DLD1 (cell line): ENCODE measurements around the gene CILP2.

Experiments used
- in situ Hi-C: cut with HindIII; loops from 2 replicates; pipeline ENCODE4 v1.10.0; 2017; ENCODE audit warnings: low sequenced_read_pairs

CILP2 gene

GRCh38 chr19:19529783-19530422 lies 8.2 kb upstream of the CILP2 start:
- in situ Hi-C loops: no loop called here

GRCh38 chr19:19530423-19530804 lies 7.7 kb upstream of the CILP2 start:
- in situ Hi-C loops: no loop called here

GRCh38 chr19:19530889-19531288 lies 7.2 kb upstream of the CILP2 start:
- in situ Hi-C loops: no loop called here

- in situ Hi-C loops: no loop called here
Observed at GRCh38 chr19:19531951-19532805, 5.9 kb upstream of the CILP2 start.

- in situ Hi-C loops: no loop called here
Observed at GRCh38 chr19:19532806-19533701, 5.0 kb upstream of the CILP2 start.

- in situ Hi-C loops: no loop called here
Observed at GRCh38 chr19:19533841-19534240, 4.2 kb upstream of the CILP2 start.

GRCh38 chr19:19534556-19535265 lies 3.4 kb upstream of the CILP2 start:
- in situ Hi-C loops: no loop called here

- in situ Hi-C loops: no loop called here
Observed at GRCh38 chr19:19535311-19536191, 2.5 kb upstream of the CILP2 start.

GRCh38 chr19:19537075-19538048 lies 703 bp upstream of the CILP2 start:
- in situ Hi-C loops: no loop called here

- in situ Hi-C loops: no loop called here
Observed at GRCh38 chr19:19538785-19539166, 711 bp downstream of the CILP2 start.

- in situ Hi-C loops: no loop called here
Observed at GRCh38 chr19:19539698-19540063, 1.6 kb downstream of the CILP2 start.

- in situ Hi-C loops: no loop called here
Observed at GRCh38 chr19:19540064-19540714, 2.1 kb downstream of the CILP2 start.

GRCh38 chr19:19540715-19541515 lies 2.9 kb downstream of the CILP2 start:
- in situ Hi-C loops: no loop called here

GRCh38 chr19:19541616-19542015 lies 3.6 kb downstream of the CILP2 start:
- in situ Hi-C loops: no loop called here

GRCh38 chr19:19542507-19542906 lies 4.4 kb downstream of the CILP2 start:
- in situ Hi-C loops: no loop called here

- in situ Hi-C loops: no loop called here
Observed at GRCh38 chr19:19543101-19543500, 5.0 kb downstream of the CILP2 start.

- in situ Hi-C loops: no loop called here
Observed at GRCh38 chr19:19543640-19544039, 5.6 kb downstream of the CILP2 start.
